Spleen (tissue), 11 donors: ENCODE data around the gene NHERF1. TPM values are rescaled to one million over a fixed set of nuclear protein-coding genes. Genes with fewer than 3 reads are reported as not detected.

Experiments
- DNase-seq: peaks from one replicate; pipeline ENCODE4 v3.0.0-alpha.2; 2020
- H3K27ac ChIP-seq, 8 donors: fragments of 200-600 bp; sonication (generic) in 7 of 8; 1 replicate in 4 of 8; 2 replicates in 4 of 8; pipeline versions ENCODE4 v1.5.0 to v1.8.0; 2016 to 2021; ENCODE audit warnings: inconsistent platforms in 4 of 8, mild to moderate bottlenecking in 4 of 8, moderate library complexity in 1 of 8
- H3K27me3 ChIP-seq, 7 donors: fragments of 200-600 bp; sonication (generic) in 6 of 7; replicated peaks in 1 of 7; 1 replicate in 4 of 7; 2 replicates in 3 of 7; pipeline versions ENCODE4 v1.5.0 to v1.8.0; 2016 to 2021; ENCODE audit warnings: inconsistent platforms in 3 of 7, mild to moderate bottlenecking in 1 of 7
- H3K36me3 ChIP-seq, 6 donors: fragments of 200-600 bp; sonication (generic) in 5 of 6; 1 replicate in 4 of 6; 2 replicates in 2 of 6; pipeline versions ENCODE4 v1.5.0 to v1.8.0; 2016 to 2021; ENCODE audit warnings: inconsistent platforms in 2 of 6
- H3K4me1 ChIP-seq, 6 donors: fragments of 200-600 bp; sonication (generic) in 5 of 6; 1 replicate in 3 of 6; 2 replicates in 3 of 6; pipeline versions ENCODE4 v1.5.0 to v1.8.0; 2016 to 2021; ENCODE audit warnings: inconsistent platforms in 3 of 6
- H3K4me3 ChIP-seq, 8 donors: fragments of 200-600 bp; sonication (generic) in 7 of 8; 1 replicate in 4 of 8; 2 replicates in 4 of 8; pipeline versions ENCODE4 v1.5.0 to v1.8.0; 2016 to 2021; ENCODE audit warnings: inconsistent platforms in 4 of 8, mild to moderate bottlenecking in 4 of 8, moderate library complexity in 2 of 8
- H3K9me3 ChIP-seq, 8 donors: fragments of 200-600 bp; sonication (generic) in 7 of 8; 1 replicate in 4 of 8; 2 replicates in 4 of 8; pipeline versions ENCODE4 v1.5.0 to v1.8.0; 2016 to 2021; ENCODE audit warnings: inconsistent platforms in 4 of 8
- POLR2A ChIP-seq, 3 donors: fragments of 450-650 bp; IDR thresholded peaks; one replicate each; pipeline ENCODE4 v1.5.1; 2017; ENCODE audit warnings: antibody characterized with exemption in 3 of 3, mild to moderate bottlenecking in 1 of 3
- POLR2AphosphoS5 ChIP-seq, 3 donors: sonication (generic); formaldehyde crosslinking; IDR thresholded peaks; one replicate each; pipeline ENCODE4 v1.5.1; 2017; ENCODE audit warnings: antibody characterized with exemption in 3 of 3
- WGBS, 5 donors: extraction: QIAGEN DNeasy Blood & Tissue Kit in 3 of 5; methylation state at CpG; one replicate each; pipeline versions ENCODE4 v1.1.5 to v1.1.7; 2013 to 2018; 5-methylcytosine and 5-hydroxymethylcytosine counted together
- intact Hi-C: fragments of 100-400 bp; cut with DNase I; formaldehyde crosslinking; loops from one replicate; pipeline ENCODE4 v1.15.0; 2023; ENCODE audit warnings: low total_unique reads
- polyA plus RNA-seq, 3 donors: library from polyadenylated mRNA; stranded (reverse); fragments of 200-250 nt; gene quantifications; one replicate each; pipeline ENCODE4 v1.2.1, GENCODE V29; 2013
- total RNA-seq, 7 donors: library from RNA; depleted of rRNA in 3 of 7; stranded (reverse); fragments of >200 nt in 3 of 7; fragmentation: NEBNext Ultra II Directional in 4 of 7; extraction: Animal tissue kit (Norgen Biotek cat#: 25700) in 4 of 7; gene quantifications; one replicate each; pipeline versions ENCODE4 v1.1.0 to v1.2.1, GENCODE V29; 2016 to 2021
- TF ChIP-seq, protein P1 (sequence below), 11 experiments: fragments of 200-600 bp in 7 of 11; fragments of 450-650 bp in 4 of 11; sonication (generic) in 4 of 11; IDR thresholded peaks in 8 of 11; conservative IDR thresholded peaks in 3 of 11; 1 replicate in 7 of 11; 2 replicates in 4 of 11; pipeline versions ENCODE4 v1.4.0 to v1.8.0; 2016 to 2021; ENCODE audit warnings: antibody characterized with exemption in 11 of 11, inconsistent platforms in 4 of 11, mild to moderate bottlenecking in 1 of 11
- donor health status: healthy with polysubstance abuse.
- donor health status: DM: no; HTN: no; CAD: no; lungs with moderate emphysema.
- donor health status: DM: no; HTN: no; CAD: no.
- donor health status: Bipolar disorder and iron deficiency.
- donor health status: healthy.
- donor health status: DM: no; HTN: no; CAD: no.
- donor health status: DM: yes; HTN: yes; CAD: no.

The NHERF1 gene
- total and polyA plus RNA-seq, 10 donors = 28.7 to 85.6 (median 52.0) TPM

DNA sequence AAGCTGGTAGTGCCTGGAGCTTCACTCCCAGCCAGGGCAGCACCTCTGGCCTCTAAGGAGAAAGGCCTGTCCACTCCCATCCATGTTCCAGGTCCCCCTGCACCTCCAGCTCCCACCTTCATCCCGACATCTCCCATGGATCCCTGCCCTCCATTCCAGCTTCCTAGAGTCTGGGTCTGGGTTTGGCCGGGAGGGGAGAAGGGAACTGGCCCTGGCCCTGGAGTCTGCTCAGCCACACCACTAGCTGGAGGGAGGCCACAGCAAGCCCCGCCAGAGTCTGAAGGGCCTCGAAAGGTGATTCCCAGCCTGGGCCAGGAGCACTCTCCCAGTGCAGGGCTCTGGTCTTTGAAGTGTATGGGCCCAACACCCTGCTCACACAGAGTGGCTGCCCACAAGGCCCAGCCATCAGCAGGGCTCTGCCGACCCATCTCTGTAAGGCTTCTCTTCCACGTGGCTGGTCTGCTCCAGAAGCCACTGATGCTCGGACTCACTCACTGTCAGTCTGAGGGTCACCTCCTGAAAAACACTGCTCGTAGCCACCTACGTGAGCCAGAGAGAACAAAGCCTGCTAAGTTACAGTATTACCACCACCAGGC is 23.0 kb downstream of the NHERF1 start:
- H3K36me3 ChIP-seq = peaks cover 0 to 79% (median 73%) of the 10 kb centered on the region in 6 donors
- no peaks in the 10 kb centered on the region for H3K27me3 ChIP-seq
- peak in 1 of 3 donors; percentile 25 for TF ChIP-seq POLR2AphosphoS5 (IDR thresholded peaks at IDR 0.05)
- TF ChIP-seq POLR2A (IDR thresholded peaks at IDR 0.05) = no peak
- TF ChIP-seq, protein P1, sequence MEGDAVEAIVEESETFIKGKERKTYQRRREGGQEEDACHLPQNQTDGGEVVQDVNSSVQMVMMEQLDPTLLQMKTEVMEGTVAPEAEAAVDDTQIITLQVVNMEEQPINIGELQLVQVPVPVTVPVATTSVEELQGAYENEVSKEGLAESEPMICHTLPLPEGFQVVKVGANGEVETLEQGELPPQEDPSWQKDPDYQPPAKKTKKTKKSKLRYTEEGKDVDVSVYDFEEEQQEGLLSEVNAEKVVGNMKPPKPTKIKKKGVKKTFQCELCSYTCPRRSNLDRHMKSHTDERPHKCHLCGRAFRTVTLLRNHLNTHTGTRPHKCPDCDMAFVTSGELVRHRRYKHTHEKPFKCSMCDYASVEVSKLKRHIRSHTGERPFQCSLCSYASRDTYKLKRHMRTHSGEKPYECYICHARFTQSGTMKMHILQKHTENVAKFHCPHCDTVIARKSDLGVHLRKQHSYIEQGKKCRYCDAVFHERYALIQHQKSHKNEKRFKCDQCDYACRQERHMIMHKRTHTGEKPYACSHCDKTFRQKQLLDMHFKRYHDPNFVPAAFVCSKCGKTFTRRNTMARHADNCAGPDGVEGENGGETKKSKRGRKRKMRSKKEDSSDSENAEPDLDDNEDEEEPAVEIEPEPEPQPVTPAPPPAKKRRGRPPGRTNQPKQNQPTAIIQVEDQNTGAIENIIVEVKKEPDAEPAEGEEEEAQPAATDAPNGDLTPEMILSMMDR (IDR thresholded peaks at IDR 0.05 in 8 of 11, conservative IDR thresholded peaks at IDR 0.05 in 3 of 11) = no peak
- no peak for DNase-seq
- H3K9me3 ChIP-seq = no peaks in the 10 kb centered on the region
- H3K4me1 ChIP-seq = peaks cover 11 to 68% (median 26%) of the 10 kb centered on the region in 6 donors
- intact Hi-C loops = no loop called here
- WGBS, 5 donors = 87 to 91% (median 89%) methylated on average over 9 of the region's 9 CpGs
- H3K27ac ChIP-seq = no peak overlapping the region
- no peak overlapping the region for H3K4me3 ChIP-seq

DNA sequence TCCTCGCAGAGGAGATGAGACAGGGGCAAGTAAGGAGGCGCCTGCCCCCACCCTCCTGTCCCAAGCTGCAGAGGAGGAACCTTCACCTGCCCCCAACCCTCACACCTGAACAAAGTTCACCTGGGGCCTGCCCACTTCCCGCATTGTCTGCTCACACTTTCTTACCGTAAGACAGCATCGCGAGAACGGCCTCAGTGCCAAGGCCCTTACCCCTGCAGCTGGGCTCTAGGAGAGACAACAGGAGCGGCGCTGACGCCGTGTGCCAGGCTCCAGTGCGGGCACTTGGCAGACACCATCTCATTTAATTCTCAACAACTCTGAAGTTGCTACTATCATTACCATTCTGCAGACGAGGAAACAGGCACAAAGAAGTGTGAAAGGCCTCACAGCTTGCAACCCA is 23.6 kb downstream of the NHERF1 start:
- H3K9me3 ChIP-seq = no peaks in the 10 kb centered on the region
- H3K36me3 ChIP-seq = peaks cover 0 to 73% (median 66%) of the 10 kb centered on the region in 6 donors
- TF ChIP-seq POLR2A (IDR thresholded peaks at IDR 0.05) (no peak), POLR2AphosphoS5 (IDR thresholded peaks at IDR 0.05) (peak in 1 of 3 donors; percentile 38)
- TF ChIP-seq, protein P1 (IDR thresholded peaks at IDR 0.05 in 8 of 11, conservative IDR thresholded peaks at IDR 0.05 in 3 of 11) = no peak
- H3K4me3 ChIP-seq = no peak overlapping the region
- no peak for DNase-seq
- H3K4me1 ChIP-seq = peaks cover 15 to 70% (median 31%) of the 10 kb centered on the region in 6 donors
- peak overlapping the region in 1 of 8 donors; percentile 3 for H3K27ac ChIP-seq
- H3K27me3 ChIP-seq = no peaks in the 10 kb centered on the region
- intact Hi-C loops = no loop called here
- 93 to 95% (median 94%) methylated on average over 13 of the region's 13 CpGs for WGBS, 5 donors

DNA sequence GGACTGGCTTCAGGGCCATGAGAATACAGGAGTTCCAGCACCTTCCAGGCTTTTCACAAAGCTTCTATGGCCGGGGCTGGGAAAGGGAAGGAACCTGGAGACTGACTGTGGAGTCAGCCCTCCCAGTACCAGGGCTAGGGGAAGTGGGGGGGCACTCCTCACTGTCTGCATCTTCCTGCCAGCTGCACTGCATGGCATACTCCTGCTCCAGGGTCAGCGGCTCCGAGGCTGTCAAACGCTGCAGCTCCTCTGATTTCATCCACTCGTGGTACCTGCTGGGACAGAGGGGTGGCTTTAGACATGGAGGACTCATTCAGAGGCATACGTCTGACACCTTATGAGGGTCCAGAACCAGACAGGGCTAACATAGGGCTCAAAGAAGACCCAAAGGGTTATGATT is 25.0 kb downstream of the NHERF1 start:
- no peak overlapping the region for H3K27ac ChIP-seq
- H3K27me3 ChIP-seq = no peaks in the 10 kb centered on the region
- H3K36me3 ChIP-seq = peaks cover 0 to 59% (median 55%) of the 10 kb centered on the region in 6 donors
- TF ChIP-seq, protein P1 (IDR thresholded peaks at IDR 0.05 in 8 of 11, conservative IDR thresholded peaks at IDR 0.05 in 3 of 11) = no peak
- TF ChIP-seq POLR2AphosphoS5 (IDR thresholded peaks at IDR 0.05) = peak in 1 of 3 donors; percentile 5
- H3K4me3 ChIP-seq = no peak overlapping the region
- H3K9me3 ChIP-seq = no peaks in the 10 kb centered on the region
- 83 to 100% (median 90%) methylated on average over 2 to 6 of the region's 6 CpGs for WGBS, 5 donors
- peaks cover 15 to 71% (median 40%) of the 10 kb centered on the region in 6 donors for H3K4me1 ChIP-seq
- intact Hi-C loops = no loop called here
- no peak for DNase-seq

DNA sequence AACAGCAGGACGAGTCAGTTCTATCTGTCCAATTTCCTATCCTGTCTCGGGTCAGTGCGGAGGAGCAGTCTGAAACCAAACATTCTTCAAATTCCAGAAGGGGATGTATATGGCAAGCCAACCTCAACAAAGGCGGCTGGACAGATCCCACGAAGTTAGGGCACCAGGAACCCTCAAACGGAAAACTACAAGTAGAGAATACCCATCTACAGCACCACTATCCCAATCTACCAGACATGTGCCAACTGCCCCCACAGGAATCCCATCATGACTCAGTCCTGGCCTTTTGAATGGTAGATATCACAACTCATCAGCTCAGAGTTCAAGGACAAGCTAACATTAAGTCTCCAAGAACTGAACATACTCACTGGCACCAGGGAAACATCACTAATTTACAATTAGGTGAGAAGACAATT is 25.5 kb downstream of the NHERF1 start:
- peaks cover 16 to 72% (median 43%) of the 10 kb centered on the region in 6 donors for H3K4me1 ChIP-seq
- no peaks in the 10 kb centered on the region for H3K9me3 ChIP-seq
- no peak overlapping the region for H3K27ac ChIP-seq
- no peak overlapping the region for H3K4me3 ChIP-seq
- TF ChIP-seq POLR2AphosphoS5 (IDR thresholded peaks at IDR 0.05) (peak in 1 of 3 donors; percentile 4), POLR2A (IDR thresholded peaks at IDR 0.05) (no peak)
- TF ChIP-seq, protein P1 (IDR thresholded peaks at IDR 0.05 in 8 of 11, conservative IDR thresholded peaks at IDR 0.05 in 3 of 11) = no peak
- no peaks in the 10 kb centered on the region for H3K27me3 ChIP-seq
- intact Hi-C loops = no loop called here
- 81 to 86% (median 83%) methylated on average over 6 of the region's 6 CpGs for WGBS, 5 donors
- H3K36me3 ChIP-seq = peaks cover 0 to 55% (median 51%) of the 10 kb centered on the region in 6 donors
- DNase-seq = no peak
